HepG2 (cell line): Measurements from ENCODE around the gene LRTM2. TPM values are rescaled to one million over a fixed set of nuclear protein-coding genes. Genes with fewer than 3 reads are reported as not detected.
A peak's percentile ranks its signal among the peaks of the same experiment; 100 is the strongest.

Source experiments
- ARNT ChIP-seq: fragments of 450-650 bp; IDR thresholded peaks from 2 replicates; pipeline ENCODE4 v1.6.1; 2017
- CEBPB ChIP-seq: IDR thresholded peaks from 2 replicates; pipeline ENCODE4 v1.6.1; 2011; ENCODE audit warnings: low read depth, low read length, improper control_type of control experiment, borderline replicate concordance
- HDAC2 ChIP-seq: sonication (generic); formaldehyde crosslinking; IDR thresholded peaks from 2 replicates; pipeline ENCODE4 v1.4.0; 2020; ENCODE audit warnings: missing genetic modification reagents
- ISL2 ChIP-seq: sonication (generic); formaldehyde crosslinking; IDR thresholded peaks from 2 replicates; pipeline ENCODE4 v1.5.0; 2020; ENCODE audit warnings: missing genetic modification reagents
- RBFOX2 ChIP-seq: fragments of 200-400 bp; formaldehyde crosslinking; IDR thresholded peaks from 2 replicates; pipeline ENCODE4 v1.6.1; 2017; ENCODE audit warnings: low read depth, mild to moderate bottlenecking, low read length
- TCF7 ChIP-seq: sonication (generic); IDR thresholded peaks from 2 replicates; pipeline ENCODE4 v1.6.1; 2016; ENCODE audit warnings: antibody characterized with exemption, low read depth
- ZBTB8A ChIP-seq: sonication (generic); formaldehyde crosslinking; IDR thresholded peaks from 2 replicates; pipeline ENCODE4 v1.4.0; 2020; ENCODE audit warnings: mild to moderate bottlenecking, low read depth, missing genetic modification reagents, borderline replicate concordance
- ZMYM2 ChIP-seq: sonication (generic); formaldehyde crosslinking; IDR thresholded peaks from 2 replicates; pipeline ENCODE4 v1.8.0; 2022; ENCODE audit warnings: mild to moderate bottlenecking, missing genetic modification reagents
- ZNF296 ChIP-seq: sonication (generic); formaldehyde crosslinking; conservative IDR thresholded peaks from 2 replicates; pipeline ENCODE4 v1.5.0; 2020; ENCODE audit warnings: mild to moderate bottlenecking, missing genetic modification reagents
- ZNF792 ChIP-seq: IDR thresholded peaks from 2 replicates; pipeline ENCODE4 v1.6.1; 2016
- polyA plus RNA-seq, 8 experiments: library from polyadenylated mRNA; depleted of rRNA in 3 of 8; stranded (reverse) in 7 of 8; unstranded in 1 of 8; fragments of >200 nt; fragmentation: Illumina TruSeq in 4 of 8; extraction: Trizol in 4 of 8; gene quantifications; 2 replicates each; pipeline versions ENCODE4 v1.2.1 to v1.2.3, GENCODE V29; 2011 to 2016; ENCODE audit warnings: low read depth in 4 of 8, missing spikeins in 1 of 8, mixed read lengths in 1 of 8; ENCODE audit not compliant: insufficient read depth in 1 of 8
- total RNA-seq, 5 experiments: library from RNA; depleted of rRNA; stranded (reverse); fragments of >200 nt; fragmentation: Illumina TruSeq; extraction: Trizol; gene quantifications; 2 replicates each; pipeline ENCODE4 v1.2.3, GENCODE V29; 2016; ENCODE audit warnings: low read depth in 1 of 5
- TF ChIP-seq, protein P1 (sequence below): IDR thresholded peaks from 2 replicates; pipeline ENCODE4 v1.6.1; 2016; ENCODE audit warnings: missing compliant biosample characterization, missing genetic modification reagents, borderline replicate concordance
- TF ChIP-seq, protein P2 (sequence below), 2 experiments: sonication (generic) in 1 of 2; formaldehyde crosslinking in 1 of 2; IDR thresholded peaks; 2 replicates each; pipeline versions ENCODE4 v1.6.1 to v1.9.0; 2014 to 2022; ENCODE audit warnings: antibody characterized with exemption in 1 of 2, borderline replicate concordance in 1 of 2, inconsistent platforms in 1 of 2, low read depth in 1 of 2, missing genetic modification reagents in 1 of 2
- TF ChIP-seq, protein P3 (sequence below): sonication (generic); formaldehyde crosslinking; IDR thresholded peaks from 2 replicates; pipeline ENCODE4 v1.4.0; 2020; ENCODE audit warnings: missing genetic modification reagents

Gene LRTM2
- total and polyA plus RNA-seq, 2 of the 13 experiments (the other 11 are each of a cell fraction or from before 2014, with no cell fraction given): 0.09 TPM; not detected in 1

DNA sequence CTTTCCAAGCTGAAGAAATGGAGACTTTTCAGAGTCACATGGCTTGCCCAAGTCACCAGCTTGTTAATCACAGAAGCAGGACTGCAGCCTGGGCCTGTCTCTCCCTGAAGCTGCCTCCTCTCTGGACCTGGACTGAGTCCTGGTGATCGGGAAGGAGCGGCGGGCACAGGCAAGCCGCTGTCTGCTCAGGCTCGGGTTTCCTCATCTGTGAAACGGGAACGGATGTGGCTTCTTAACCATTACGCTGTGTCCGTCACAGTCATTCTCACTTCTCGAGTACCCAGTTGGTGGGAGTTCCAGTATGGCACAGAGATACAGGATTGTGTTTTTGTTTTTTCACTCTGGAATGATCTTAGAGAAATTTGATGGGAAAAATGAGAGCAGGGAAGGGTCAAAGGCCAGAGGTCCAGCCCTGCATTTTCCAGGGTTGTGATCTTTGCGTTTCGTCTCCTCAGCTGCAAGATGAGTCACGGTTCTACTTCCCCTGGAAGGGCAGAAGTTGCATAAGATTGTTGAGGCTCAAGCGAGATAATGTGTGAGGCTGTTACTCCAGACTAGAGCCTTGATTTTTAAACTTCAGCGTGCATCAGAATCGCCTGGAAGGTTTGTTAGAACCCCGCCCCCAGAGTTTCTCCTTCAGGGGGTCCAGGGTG lies 7.6 kb upstream of the LRTM2 start (continued):
- TF ChIP-seq, protein P1, sequence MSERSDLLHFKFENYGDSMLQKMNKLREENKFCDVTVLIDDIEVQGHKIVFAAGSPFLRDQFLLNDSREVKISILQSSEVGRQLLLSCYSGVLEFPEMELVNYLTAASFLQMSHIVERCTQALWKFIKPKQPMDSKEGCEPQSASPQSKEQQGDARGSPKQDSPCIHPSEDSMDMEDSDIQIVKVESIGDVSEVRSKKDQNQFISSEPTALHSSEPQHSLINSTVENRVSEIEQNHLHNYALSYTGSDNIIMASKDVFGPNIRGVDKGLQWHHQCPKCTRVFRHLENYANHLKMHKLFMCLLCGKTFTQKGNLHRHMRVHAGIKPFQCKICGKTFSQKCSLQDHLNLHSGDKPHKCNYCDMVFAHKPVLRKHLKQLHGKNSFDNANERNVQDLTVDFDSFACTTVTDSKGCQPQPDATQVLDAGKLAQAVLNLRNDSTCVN: no peak
- TF ChIP-seq HDAC2 (CRISPR knock-in tag): peak; percentile 58; the same call in 1 of the 2 replicates
- TF ChIP-seq RBFOX2: no peak
- no peak for TF ChIP-seq ARNT
- TF ChIP-seq TCF7: peak; percentile 36; the same call in 1 of the 2 replicates
- TF ChIP-seq ISL2 (CRISPR knock-in tag): no peak
- TF ChIP-seq ZNF296 (CRISPR knock-in tag): no peak
- TF ChIP-seq ZBTB8A (CRISPR knock-in tag): no peak
- TF ChIP-seq, protein P2, sequence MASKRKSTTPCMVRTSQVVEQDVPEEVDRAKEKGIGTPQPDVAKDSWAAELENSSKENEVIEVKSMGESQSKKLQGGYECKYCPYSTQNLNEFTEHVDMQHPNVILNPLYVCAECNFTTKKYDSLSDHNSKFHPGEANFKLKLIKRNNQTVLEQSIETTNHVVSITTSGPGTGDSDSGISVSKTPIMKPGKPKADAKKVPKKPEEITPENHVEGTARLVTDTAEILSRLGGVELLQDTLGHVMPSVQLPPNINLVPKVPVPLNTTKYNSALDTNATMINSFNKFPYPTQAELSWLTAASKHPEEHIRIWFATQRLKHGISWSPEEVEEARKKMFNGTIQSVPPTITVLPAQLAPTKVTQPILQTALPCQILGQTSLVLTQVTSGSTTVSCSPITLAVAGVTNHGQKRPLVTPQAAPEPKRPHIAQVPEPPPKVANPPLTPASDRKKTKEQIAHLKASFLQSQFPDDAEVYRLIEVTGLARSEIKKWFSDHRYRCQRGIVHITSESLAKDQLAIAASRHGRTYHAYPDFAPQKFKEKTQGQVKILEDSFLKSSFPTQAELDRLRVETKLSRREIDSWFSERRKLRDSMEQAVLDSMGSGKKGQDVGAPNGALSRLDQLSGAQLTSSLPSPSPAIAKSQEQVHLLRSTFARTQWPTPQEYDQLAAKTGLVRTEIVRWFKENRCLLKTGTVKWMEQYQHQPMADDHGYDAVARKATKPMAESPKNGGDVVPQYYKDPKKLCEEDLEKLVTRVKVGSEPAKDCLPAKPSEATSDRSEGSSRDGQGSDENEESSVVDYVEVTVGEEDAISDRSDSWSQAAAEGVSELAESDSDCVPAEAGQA (IDR thresholded peaks at IDR 0.05; ENCODE audit: low read depth): 0 out of 2 replicates have a peak, but pooled peaks have one; percentile 30
- TF ChIP-seq, protein P2 (CRISPR knock-in tag; IDR thresholded peaks at IDR 0.05; ENCODE audit: borderline replicate concordance): 0 out of 2 replicates have a peak, but pooled peaks have one; percentile 48
- TF ChIP-seq ZNF792 (CRISPR knock-in tag): peak; percentile 32; the same call in 1 of the 2 replicates
- TF ChIP-seq CEBPB: peak; percentile 89
- TF ChIP-seq ZMYM2 (CRISPR knock-in tag): peak; percentile 14; the same call in 1 of the 2 replicates
- TF ChIP-seq, protein P3, sequence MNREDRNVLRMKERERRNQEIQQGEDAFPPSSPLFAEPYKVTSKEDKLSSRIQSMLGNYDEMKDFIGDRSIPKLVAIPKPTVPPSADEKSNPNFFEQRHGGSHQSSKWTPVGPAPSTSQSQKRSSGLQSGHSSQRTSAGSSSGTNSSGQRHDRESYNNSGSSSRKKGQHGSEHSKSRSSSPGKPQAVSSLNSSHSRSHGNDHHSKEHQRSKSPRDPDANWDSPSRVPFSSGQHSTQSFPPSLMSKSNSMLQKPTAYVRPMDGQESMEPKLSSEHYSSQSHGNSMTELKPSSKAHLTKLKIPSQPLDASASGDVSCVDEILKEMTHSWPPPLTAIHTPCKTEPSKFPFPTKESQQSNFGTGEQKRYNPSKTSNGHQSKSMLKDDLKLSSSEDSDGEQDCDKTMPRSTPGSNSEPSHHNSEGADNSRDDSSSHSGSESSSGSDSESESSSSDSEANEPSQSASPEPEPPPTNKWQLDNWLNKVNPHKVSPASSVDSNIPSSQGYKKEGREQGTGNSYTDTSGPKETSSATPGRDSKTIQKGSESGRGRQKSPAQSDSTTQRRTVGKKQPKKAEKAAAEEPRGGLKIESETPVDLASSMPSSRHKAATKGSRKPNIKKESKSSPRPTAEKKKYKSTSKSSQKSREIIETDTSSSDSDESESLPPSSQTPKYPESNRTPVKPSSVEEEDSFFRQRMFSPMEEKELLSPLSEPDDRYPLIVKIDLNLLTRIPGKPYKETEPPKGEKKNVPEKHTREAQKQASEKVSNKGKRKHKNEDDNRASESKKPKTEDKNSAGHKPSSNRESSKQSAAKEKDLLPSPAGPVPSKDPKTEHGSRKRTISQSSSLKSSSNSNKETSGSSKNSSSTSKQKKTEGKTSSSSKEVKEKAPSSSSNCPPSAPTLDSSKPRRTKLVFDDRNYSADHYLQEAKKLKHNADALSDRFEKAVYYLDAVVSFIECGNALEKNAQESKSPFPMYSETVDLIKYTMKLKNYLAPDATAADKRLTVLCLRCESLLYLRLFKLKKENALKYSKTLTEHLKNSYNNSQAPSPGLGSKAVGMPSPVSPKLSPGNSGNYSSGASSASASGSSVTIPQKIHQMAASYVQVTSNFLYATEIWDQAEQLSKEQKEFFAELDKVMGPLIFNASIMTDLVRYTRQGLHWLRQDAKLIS (CRISPR knock-in tag): no peak
